MCF 10A (cell line): ENCODE measurements around the gene CLEC14A. TPM values are rescaled to one million over a fixed set of nuclear protein-coding genes. Genes with fewer than 3 reads are reported as not detected.

ENCODE experiments used
- BruUV-seq: library from RNA; stranded (reverse); fragments of 400-500 nt; replicated peaks from 2 replicates; lab custom pipeline; 2021; lab: Mats Ljungman, UMichigan
- CTCF ChIA-PET: fragments of 300-600 bp; sonication (Branson Sonifier 250); formaldehyde crosslinking; extraction: SDS; loops from one replicate; lab custom pipeline; 2021; ENCODE audit warnings: antibody characterized with exemption, inconsistent platforms; lab: Yijun Ruan, JAX
- POLR2A ChIA-PET: fragments of 300-600, 350-650 bp; sonication (Branson Sonifier 250); formaldehyde crosslinking; extraction: SDS; loops from one replicate; lab custom pipeline; 2020; ENCODE audit warnings: antibody characterized with exemption, inconsistent platforms; lab: Yijun Ruan, JAX
- DNase-seq: peaks from one replicate; pipeline ENCODE4 v3.0.0-alpha.2; 2018; ENCODE audit not compliant: unreplicated experiment
- H3K27ac Mint-ChIP-seq: one replicate; pipeline ENCODE4 v1.8.0; 2022; ENCODE audit warnings: mild to moderate bottlenecking, low read depth, mixed read lengths; ENCODE audit not compliant: unreplicated experiment
- H3K27me3 Mint-ChIP-seq: one replicate; pipeline ENCODE4 v1.8.0; 2022; ENCODE audit warnings: mixed read lengths; ENCODE audit not compliant: insufficient read depth, unreplicated experiment
- H3K36me3 Mint-ChIP-seq: one replicate; pipeline ENCODE4 v1.8.0; 2022; ENCODE audit warnings: mild to moderate bottlenecking, moderate library complexity, mixed read lengths; ENCODE audit not compliant: insufficient read depth, unreplicated experiment
- H3K4me1 Mint-ChIP-seq: one replicate; pipeline ENCODE4 v1.8.0; 2022; ENCODE audit warnings: mixed read lengths; ENCODE audit not compliant: insufficient read depth, unreplicated experiment
- H3K4me3 Mint-ChIP-seq: one replicate; pipeline ENCODE4 v1.8.0; 2022; ENCODE audit warnings: mild to moderate bottlenecking, moderate library complexity, mixed read lengths; ENCODE audit not compliant: unreplicated experiment
- H3K9me3 Mint-ChIP-seq: one replicate; pipeline ENCODE4 v1.8.0; 2022; ENCODE audit warnings: mixed read lengths; ENCODE audit not compliant: unreplicated experiment
- intact Hi-C: fragments of 100-400 bp; cut with micrococcal nuclease; formaldehyde crosslinking; loops from 2 replicates; pipeline ENCODE4 v1.14.1; 2022
- total RNA-seq: library from RNA; stranded (reverse); gene quantifications from 2 replicates; pipeline ENCODE4 v1.2.3, GENCODE V29; 2022
- TF ChIP-seq, protein P1 (sequence below): fragments of 200-600 bp; IDR thresholded peaks from one replicate; pipeline ENCODE4 v1.8.0; 2022; ENCODE audit warnings: antibody characterized with exemption, mild to moderate bottlenecking; ENCODE audit not compliant: unreplicated experiment

CLEC14A gene
- total RNA-seq, 1 experiment from 2014 or later = not detected

- no peak overlapping the region for H3K4me3 Mint-ChIP-seq
- no TSS peak for BruUV-seq
- TF ChIP-seq, protein P1, sequence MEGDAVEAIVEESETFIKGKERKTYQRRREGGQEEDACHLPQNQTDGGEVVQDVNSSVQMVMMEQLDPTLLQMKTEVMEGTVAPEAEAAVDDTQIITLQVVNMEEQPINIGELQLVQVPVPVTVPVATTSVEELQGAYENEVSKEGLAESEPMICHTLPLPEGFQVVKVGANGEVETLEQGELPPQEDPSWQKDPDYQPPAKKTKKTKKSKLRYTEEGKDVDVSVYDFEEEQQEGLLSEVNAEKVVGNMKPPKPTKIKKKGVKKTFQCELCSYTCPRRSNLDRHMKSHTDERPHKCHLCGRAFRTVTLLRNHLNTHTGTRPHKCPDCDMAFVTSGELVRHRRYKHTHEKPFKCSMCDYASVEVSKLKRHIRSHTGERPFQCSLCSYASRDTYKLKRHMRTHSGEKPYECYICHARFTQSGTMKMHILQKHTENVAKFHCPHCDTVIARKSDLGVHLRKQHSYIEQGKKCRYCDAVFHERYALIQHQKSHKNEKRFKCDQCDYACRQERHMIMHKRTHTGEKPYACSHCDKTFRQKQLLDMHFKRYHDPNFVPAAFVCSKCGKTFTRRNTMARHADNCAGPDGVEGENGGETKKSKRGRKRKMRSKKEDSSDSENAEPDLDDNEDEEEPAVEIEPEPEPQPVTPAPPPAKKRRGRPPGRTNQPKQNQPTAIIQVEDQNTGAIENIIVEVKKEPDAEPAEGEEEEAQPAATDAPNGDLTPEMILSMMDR = no peak
- H3K4me1 Mint-ChIP-seq = peaks cover 12% of the 10 kb centered on the region
- peak; percentile 45 for DNase-seq
- H3K27me3 Mint-ChIP-seq = no peaks in the 10 kb centered on the region
- intact Hi-C loops = no loop called here
- H3K9me3 Mint-ChIP-seq = no peaks in the 10 kb centered on the region
- ChIA-PET CTCF (interaction anchor here (0.6 to 0.7 kb wide), 2 partner anchors 69 to 775 kb away, joined by 3 to 5 read pairs; no protein-coding TSS in a partner anchor), POLR2A (interaction anchor here (1.2 to 1.7 kb wide), 3 partner anchors 10 to 21 kb away, joined by 4 to 6 read pairs (median 4); no protein-coding TSS in a partner anchor)
- peak overlapping the region; percentile 36 for H3K27ac Mint-ChIP-seq
- no peaks in the 10 kb centered on the region for H3K36me3 Mint-ChIP-seq
Observed at GRCh38 chr14:38238332-38238731, 17.6 kb downstream of the CLEC14A start.

DNA sequence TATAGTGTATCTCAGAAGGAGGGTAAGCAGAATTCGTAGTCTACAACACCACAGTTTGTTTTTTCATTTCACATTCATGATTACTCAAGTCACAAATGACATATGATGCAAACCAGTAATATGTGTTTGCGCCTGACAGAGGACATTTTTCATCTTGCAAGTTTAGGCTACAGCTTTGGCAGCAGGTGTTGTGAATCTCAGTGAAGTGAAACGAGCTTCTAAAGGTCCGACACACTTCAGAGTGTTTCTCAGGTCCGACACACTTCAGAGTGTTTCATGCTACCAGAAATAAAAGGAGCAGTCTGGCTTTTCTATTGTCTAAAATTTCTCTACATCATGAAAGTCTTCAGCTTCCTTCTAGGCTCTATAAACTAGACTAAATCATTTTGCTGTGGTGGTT lies 22.7 kb downstream of the CLEC14A start:
- peaks cover 16% of the 10 kb centered on the region for H3K9me3 Mint-ChIP-seq
- no peaks in the 10 kb centered on the region for H3K27me3 Mint-ChIP-seq
- BruUV-seq = no TSS peak
- TF ChIP-seq, protein P1 = no peak
- intact Hi-C loops = no loop called here
- ChIA-PET POLR2A (no interaction called here), CTCF (interaction anchor here (1.2 kb wide), 1 partner anchor 330 kb away, joined by 3 read pairs; no protein-coding TSS in a partner anchor)
- H3K4me1 Mint-ChIP-seq = peaks cover 5% of the 10 kb centered on the region
- no peak overlapping the region for H3K27ac Mint-ChIP-seq
- no peaks in the 10 kb centered on the region for H3K36me3 Mint-ChIP-seq
- no peak overlapping the region for H3K4me3 Mint-ChIP-seq
- no peak for DNase-seq

- no peaks in the 10 kb centered on the region for H3K27me3 Mint-ChIP-seq
- ChIA-PET POLR2A (interaction anchor here (1.0 to 1.1 kb wide), 2 partner anchors 25 to 34 kb away, joined by 3 read pairs; no protein-coding TSS in a partner anchor), CTCF (no interaction called here)
- TF ChIP-seq, protein P1 = no peak
- H3K9me3 Mint-ChIP-seq = peaks cover 9% of the 10 kb centered on the region
- no peak overlapping the region for H3K27ac Mint-ChIP-seq
- no TSS peak for BruUV-seq
- no peak overlapping the region for H3K4me3 Mint-ChIP-seq
- H3K36me3 Mint-ChIP-seq = no peaks in the 10 kb centered on the region
- intact Hi-C loops = no loop called here
- DNase-seq = no peak
- peaks cover 4% of the 10 kb centered on the region for H3K4me1 Mint-ChIP-seq
Observed at GRCh38 chr14:38226366-38226765, 29.5 kb downstream of the CLEC14A start.

DNA sequence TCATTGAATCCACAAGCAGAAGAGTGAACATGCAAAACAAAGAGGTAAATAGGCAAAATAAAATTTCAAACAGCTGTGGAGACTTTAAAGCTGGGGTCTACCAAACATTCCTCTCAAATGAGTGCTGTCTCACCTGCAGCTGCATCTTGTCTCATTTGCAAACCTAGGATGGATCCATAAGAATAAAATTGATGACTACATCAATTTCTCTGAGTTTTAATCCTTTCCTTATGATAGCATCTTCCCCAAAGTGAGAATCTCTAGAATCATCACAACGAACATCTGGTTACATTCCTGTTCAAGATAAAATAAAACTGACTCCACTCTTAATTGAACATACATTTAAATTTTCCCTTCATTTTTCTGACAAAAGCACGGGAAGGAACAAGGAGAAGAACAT lies 29.9 kb downstream of the CLEC14A start:
- no peak for DNase-seq
- POLR2A ChIA-PET = interaction anchor here (1.0 kb wide), 2 partner anchors 31 to 35 kb away, joined by 3 read pairs; no protein-coding TSS in a partner anchor
- no TSS peak for BruUV-seq
- TF ChIP-seq, protein P1 = no peak
- Mint-ChIP-seq H3K27me3 (no peaks in the 10 kb centered on the region), H3K4me1 (peaks cover 4% of the 10 kb centered on the region), H3K36me3 (no peaks in the 10 kb centered on the region), H3K9me3 (peaks cover 4% of the 10 kb centered on the region), H3K4me3 (no peak overlapping the region), H3K27ac (no peak overlapping the region)
- intact Hi-C loops = no loop called here
- CTCF ChIA-PET = no interaction called here
